GM19238 (cell line): Measurements from ENCODE around the gene GPC5.
"Not testable (repeated sequence)": the region's sequence is repeated elsewhere in the genome, so short reads cannot be mapped to it uniquely, and the experiment has no call there.

Source experiments
- DNase-seq: peaks from one replicate; pipeline ENCODE4 v3.0.0; 2011; ENCODE audit warnings: low spot score; ENCODE audit not compliant: insufficient read length

Gene GPC5

GRCh38 chr13:92255526-92255925 is 857.1 kb downstream of the GPC5 start:
- no peak for DNase-seq

DNA sequence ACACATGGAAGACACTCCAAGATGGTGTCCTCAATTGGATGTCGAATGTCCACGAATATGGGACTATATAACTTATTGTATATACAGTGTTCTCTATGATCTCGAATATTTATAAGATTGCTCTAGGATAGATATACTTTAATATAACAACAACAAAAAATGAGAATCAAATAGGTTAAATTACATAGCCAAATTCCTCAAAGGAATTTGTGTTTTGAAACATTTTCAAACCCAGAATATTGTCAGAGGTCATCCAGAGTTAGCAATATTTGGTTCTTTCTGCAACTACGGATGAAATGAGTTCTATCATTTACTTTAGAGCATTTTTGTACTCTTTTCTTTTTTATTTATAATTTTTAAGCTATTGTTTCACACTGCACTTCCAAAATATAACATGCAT is 857.8 kb downstream of the GPC5 start:
- no peak for DNase-seq

DNA sequence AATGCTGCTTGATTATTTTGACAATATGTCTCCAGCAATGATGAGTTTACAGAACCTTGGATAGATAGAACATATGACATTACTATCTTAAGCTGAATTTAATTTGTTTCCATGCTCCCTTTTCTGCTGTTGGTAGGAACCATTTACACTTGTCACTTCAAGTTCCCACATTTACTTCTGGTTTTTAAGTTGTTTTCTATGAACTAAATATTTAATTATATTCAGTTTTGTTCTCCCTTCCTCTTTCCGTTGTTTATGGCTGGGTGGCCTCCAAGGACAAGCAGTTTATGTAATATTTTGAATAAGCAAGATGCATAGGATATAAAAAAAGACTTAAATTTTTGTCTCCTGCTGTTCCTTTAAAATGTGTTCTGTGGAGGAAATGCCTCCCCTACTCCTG is 860.6 kb downstream of the GPC5 start:
- DNase-seq: no peak

GRCh38 chr13:92259523-92259922 is 861.1 kb downstream of the GPC5 start:
- DNase-seq: no peak

DNA sequence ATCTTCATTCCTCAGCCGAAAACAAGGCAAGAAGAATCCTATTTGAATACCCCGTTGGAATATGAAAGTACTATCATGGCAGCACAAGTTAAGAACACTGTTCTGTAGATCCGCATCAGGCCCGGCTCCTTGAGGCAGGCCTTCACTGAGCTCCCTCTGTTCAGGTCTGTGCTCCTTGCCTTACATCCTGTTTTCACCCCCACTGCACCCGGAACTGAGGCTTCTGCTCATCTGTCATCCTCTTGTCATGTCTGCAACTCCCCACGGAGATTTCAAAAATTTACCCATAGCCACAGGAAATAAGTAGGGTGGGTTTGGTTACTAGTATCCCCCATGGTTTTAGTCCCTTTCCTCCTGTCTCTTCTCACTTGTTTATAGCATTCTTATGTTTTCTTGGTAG is 861.9 kb downstream of the GPC5 start:
- no peak for DNase-seq

DNA sequence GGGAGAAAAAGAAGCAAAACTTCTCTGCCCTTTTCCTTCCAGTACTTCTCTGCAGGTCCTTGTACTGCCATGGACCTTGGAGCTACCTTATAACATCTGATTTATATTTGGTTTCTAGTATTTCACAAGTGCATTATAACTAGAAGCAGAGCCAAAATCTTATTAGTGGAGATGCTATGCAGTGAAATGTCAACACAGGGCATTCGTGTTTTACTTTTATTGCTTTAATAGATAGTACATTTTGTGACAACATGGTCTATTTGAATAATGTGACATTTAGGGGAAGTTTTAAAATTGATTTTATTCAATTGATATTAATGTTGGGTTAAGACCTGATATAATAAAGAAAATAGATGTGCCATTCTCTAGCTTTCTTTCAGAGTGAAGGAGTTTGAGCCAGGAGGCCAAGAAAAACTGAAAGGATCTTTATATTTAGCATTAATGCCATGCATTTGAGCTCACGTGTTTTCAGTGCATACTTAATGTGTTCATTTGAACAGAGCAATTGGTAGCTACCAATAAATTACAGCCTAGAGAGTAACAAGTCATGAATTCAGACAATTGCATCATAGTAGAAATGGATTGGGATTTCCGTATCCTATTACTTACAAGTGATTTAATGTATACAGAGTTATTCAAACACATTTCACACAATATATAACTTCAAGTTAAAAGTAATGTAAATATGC is 863.8 kb downstream of the GPC5 start:
- no peak for DNase-seq

DNA sequence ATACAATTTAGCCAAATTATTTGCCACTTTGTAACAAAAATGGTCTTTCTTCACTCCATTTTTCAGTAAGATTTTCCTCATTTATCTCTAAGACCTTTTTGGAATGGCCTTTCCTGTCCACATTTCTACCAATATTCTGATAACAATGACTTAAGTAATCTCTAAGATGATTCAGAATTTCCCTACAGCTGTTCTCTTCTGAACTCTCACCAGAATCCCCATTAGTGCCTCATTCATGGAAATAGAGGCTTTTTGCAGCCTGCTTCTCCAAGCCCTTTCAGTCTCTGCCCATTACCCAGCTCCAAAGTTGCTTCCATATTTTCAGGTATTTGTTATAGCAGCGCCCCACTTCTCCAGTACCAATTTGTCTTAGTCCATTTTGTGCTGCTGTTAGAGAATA is 867.0 kb downstream of the GPC5 start:
- DNase-seq: no peak

- DNase-seq: no peak
Observed at GRCh38 chr13:92270990-92271389, 872.6 kb downstream of the GPC5 start.

DNA sequence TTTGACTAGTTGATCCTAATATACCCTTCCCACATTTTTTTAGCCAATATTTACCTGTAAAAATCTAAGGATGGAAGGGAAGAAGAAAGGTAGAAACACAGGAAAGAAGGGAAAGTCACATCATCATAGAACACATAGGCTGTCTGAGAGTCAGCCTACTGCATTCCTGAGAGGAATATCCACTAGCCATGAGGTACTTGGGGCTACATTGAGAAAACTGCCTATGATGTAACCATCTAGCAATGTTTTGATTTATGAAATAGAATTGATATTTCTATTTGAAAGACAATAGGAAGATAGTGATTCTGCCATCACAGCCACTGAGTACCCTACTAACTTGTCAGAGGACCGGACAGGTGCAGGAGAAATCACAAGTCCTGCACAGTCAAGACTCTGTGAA is 873.8 kb downstream of the GPC5 start:
- no peak for DNase-seq

DNA sequence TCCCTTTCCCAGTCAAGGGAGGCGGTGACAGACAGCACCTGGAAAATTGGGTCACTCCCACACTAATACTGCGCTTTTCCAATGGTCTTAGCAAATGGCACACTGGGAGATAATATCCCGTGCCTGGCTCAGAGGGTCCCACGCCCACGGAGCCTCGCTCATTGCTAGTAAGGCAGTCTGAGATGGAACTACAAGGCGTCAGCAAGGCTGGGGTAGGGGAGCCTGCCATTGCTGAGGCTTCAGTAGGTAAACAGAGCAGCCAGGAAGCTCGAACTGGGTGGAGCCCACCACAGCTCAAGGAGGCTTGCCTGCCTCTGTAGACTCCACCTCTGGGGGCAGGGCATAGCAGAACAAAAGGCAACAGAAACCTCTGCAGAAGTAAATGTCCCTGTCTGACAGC is 882.6 kb downstream of the GPC5 start:
- DNase-seq: not testable (repeated sequence)

GRCh38 chr13:92290718-92291307 is 892.4 kb downstream of the GPC5 start:
- not testable (repeated sequence) for DNase-seq

DNA sequence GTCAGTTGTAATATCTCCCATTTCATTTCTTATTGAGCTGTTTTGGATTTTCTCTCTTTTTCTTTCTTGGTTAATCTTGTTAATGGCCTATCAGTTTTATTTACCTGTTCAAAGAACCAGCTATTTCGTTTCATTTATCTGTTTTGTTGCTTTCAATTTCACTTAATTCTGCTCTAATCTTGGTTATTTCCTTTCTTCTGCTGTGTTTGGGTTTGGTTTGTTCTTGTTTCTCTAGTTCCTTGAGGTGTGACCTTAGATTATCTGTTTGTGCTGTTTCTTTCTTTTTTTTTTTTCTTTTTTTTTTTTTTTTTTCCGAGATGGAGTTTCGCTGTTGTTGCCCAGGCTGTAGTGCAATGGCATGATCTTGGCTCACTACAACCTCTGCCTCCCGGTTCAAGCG is 896.1 kb downstream of the GPC5 start:
- not testable (repeated sequence) for DNase-seq

DNA sequence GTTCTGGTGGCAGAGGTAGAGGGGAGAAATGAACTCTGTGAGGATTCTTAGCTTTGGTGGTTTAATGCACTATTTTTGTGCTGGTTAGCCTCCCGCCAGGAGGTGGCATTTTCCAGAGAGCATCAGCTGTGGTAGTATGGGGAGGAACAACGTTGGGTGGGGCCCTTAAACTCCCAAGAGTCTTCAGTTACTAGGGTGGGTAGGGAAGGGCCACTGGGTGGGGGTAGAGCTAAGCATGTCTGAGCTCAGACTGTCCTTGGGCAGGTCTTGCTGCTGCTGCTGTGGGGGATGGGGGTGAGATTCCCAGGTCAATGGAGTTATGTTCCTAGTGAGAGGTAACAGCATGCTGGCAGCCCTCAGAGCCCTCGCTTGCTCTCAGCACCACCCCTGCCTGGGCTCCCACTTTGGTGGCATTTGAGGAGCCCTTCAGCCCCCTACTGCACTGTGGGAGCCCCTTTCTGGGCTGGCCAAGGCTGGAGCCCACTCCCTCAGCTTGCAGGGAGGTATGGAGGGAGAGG is 897.8 kb downstream of the GPC5 start:
- not testable (repeated sequence) for DNase-seq

DNA sequence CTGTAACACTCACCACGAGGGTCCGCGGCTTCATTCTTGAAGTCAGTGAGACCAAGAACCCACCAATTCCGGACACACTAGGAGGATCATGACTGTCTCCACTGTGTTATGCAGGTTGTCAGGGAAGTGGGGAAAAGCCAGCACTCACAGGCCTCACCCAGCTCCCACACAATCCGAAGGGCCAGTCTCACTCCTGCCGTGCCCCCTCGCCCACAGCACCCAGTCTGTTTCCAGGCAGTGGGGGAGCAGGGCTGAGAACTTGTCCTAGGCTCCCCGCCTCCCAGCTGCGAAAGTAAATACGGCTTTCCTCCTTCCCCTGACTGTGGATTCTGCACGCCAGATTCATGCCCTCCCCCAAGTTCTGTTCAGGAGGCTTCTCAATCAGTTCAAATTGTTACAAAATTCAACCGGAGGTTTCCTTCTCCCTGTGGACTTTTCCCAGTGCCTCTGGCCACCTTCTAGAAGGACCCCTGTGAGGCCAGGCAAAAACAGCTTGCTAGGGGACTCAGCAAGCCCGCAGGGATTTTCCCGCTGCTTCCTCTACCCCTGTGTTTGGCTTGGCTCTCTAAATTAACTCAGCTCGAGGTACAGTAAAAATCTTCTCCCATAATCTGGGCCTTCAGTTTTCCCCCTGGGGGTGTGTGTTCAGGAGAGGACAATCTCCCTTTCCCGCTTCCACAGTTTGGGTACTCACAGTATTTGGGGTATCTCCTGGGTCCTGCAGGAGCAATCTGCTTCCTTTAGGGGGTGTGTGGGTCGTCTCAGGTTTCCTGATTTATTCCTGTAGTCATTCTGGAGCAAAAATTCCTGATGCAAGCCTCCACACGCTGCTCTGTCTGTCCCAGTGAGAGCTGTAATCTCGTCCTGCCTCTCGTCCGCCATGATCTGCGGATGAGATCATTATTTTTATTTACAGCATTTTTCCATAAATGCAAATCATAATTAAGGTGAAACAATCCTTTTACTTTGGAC is 899.8 kb downstream of the GPC5 start:
- no peak for DNase-seq

- no peak for DNase-seq
Observed at GRCh38 chr13:92300651-92301050, 902.2 kb downstream of the GPC5 start.

DNA sequence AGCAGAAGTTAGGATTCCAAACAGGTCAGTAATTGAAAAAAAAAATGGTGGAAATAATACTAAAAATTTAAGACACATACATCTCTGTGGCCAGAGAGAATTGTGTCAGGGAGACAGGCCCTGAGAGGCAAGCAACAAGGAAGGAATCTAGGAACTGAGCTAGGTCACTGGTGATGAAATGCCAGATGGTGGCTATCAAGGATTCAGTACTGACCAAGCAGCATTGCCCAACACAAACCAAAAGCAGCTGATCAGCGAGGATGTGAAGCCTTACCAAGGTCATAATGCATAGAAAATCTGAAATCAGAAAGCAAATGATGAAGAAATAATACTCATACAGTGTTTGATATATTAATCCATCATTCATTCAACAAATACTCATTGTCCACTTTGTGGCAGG is 905.0 kb downstream of the GPC5 start:
- no peak for DNase-seq

DNA sequence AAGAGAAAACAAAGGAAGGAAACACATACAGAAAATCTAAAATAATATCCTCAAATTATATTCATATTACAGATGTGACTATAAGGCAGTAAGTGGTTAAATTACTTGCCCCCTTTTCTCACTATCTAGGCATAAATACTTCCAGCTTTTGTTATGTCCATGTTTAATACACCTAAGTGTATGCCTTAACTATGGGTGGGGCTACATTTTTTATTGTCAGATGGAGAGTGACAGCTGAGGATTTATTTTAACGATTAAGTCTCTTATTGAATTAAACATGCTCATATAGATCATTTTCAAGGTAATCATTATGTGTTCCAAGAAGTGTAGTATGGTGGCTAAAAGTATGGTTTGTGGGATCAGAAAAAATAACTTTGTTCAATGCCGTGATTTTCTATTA is 909.3 kb downstream of the GPC5 start:
- no peak for DNase-seq

DNA sequence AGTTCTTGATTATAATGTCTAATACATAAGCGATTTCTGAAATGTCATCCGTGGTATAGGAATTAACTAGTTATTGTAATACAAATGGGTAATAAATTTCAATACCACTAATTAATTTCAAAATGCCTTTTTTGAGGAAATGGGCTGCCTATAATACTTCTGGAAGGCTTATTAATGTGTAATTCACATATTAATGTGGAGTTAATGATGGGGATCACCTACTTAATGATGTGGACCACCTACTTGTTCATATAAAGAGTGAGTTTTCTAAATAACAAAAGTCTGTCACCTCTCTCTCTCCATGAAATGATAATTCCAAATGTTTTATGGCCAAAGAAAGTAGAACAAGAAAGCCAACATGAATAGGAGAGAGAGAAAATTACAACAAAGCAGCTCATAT is 914.4 kb downstream of the GPC5 start:
- DNase-seq: no peak

DNA sequence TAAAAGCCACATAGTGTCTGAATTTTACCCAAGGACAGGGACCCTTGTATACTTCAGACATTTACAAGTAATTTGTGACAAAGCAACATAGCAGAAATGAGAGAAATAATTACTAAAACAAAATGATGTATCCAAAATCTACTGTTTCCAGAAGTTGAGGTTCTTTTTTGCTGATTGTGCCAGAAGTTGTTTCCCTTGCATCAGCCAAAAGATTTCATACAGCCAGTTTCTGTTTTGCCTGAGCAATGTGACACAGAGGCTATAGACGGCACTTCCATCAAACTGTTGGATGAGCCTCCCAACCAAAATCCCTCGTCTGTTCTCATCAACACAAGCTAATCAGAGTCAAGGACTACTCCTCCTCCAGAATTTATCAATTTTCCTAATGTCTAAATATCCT is 915.0 kb downstream of the GPC5 start:
- no peak for DNase-seq

DNA sequence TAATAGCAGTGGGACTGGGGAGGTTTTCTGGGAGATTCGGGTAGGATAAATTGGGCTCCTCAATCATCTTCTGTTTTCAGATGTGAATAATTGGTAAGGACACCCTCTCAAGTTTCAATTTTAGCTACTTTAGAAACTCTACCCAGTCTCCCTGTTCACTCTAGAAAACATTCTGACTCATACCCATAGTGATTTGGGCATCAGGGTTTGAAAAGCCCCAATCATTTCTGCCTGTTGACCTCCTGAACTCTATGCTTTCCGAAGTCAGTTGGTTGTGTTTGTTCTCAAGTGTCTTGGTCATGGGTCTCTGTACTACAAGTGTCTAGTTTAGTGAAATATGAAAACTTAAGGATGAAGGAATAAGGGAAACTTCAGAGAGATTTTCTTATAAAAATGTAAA is 916.8 kb downstream of the GPC5 start:
- DNase-seq: no peak

DNA sequence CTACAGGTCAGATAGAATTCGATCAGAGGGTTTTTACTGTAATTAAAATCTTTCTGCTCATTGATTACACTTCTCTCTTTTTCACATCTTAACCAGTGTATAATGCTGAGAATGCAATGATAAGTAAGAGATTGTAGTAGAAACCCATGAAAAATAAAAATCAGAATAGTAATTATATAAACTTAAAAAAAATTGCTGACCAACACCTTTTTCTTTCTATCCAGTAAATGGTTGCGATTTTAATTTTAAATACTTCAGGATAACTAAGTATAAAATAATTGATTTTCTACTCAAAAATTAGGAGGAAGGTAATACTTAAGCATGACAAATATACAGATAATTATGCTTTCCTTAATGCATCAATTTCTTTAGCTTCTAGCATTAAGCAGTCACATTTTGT is 917.6 kb downstream of the GPC5 start:
- DNase-seq: no peak

- no peak for DNase-seq
Observed at GRCh38 chr13:92317066-92317465, 918.6 kb downstream of the GPC5 start.
